Endothelial cell of umbilical vein (primary cell): ENCODE measurements around the gene FURIN. TPM values are rescaled to one million over a fixed set of nuclear protein-coding genes. Genes with fewer than 3 reads are reported as not detected.

ENCODE experiments used
- BruUV-seq: library from RNA; stranded (reverse); fragments of 400-500 nt; replicated peaks from 2 replicates; lab custom pipeline; 2021; lab: Mats Ljungman, UMichigan
- CTCF ChIA-PET: fragments of 300-600, 350-600 bp; sonication (Branson Sonifier 250); formaldehyde crosslinking; loops from one replicate; lab custom pipeline; 2021; ENCODE audit warnings: antibody characterized with exemption, inconsistent platforms; lab: Charles Lee
- POLR2A ChIA-PET: fragments of 300-600, 350-600 bp; sonication (Branson Sonifier 250); formaldehyde crosslinking; loops from one replicate; lab custom pipeline; 2021; ENCODE audit warnings: antibody characterized with exemption, inconsistent platforms; lab: Charles Lee
- DNase-seq: peaks from one replicate; pipeline ENCODE4 v3.0.0-alpha.2; 2011; ENCODE audit warnings: low read depth, low spot score
- FAIRE-seq: peaks from 2 replicates; lab custom pipeline; 2011; peaks lifted over from hg19 to GRCh38; lab: Jason Lieb, UNC
- H2AFZ ChIP-seq: 2 replicates; pipeline ENCODE4 v1.6.0; 2012; ENCODE audit warnings: low read depth, low read length, control low read depth, inconsistent platforms
- H3K27ac ChIP-seq: 2 replicates; pipeline ENCODE4 v1.5.1; 2011; ENCODE audit warnings: low read depth, mild to moderate bottlenecking, control low read depth, low read length, moderate library complexity; ENCODE audit not compliant: insufficient read depth
- H3K27me3 ChIP-seq, 2 experiments: 2 replicates each; pipeline versions ENCODE4 v1.6.0 to v1.6.1; 2011; ENCODE audit warnings: low read length in 2 of 2, mixed read lengths in 1 of 2; ENCODE audit not compliant: control insufficient read depth in 2 of 2, insufficient read depth in 2 of 2
- H3K36me3 ChIP-seq, 2 experiments: 2 replicates in 1 of 2; 3 replicates in 1 of 2; pipeline ENCODE4 v1.5.1; 2011; ENCODE audit warnings: low read length in 2 of 2, mild to moderate bottlenecking in 1 of 2, moderate library complexity in 1 of 2; ENCODE audit not compliant: control insufficient read depth in 2 of 2, insufficient read depth in 2 of 2; ENCODE audit errors: extremely low read depth in 1 of 2
- H3K4me1 ChIP-seq: 3 replicates; pipeline ENCODE4 v1.5.1; 2011; ENCODE audit warnings: mild to moderate bottlenecking, low read length; ENCODE audit not compliant: control insufficient read depth, insufficient read depth; ENCODE audit errors: extremely low read depth
- H3K4me2 ChIP-seq: 2 replicates; pipeline ENCODE4 v1.6.1; 2011; ENCODE audit warnings: low read length, control low read depth, mixed read lengths; ENCODE audit not compliant: insufficient read depth
- H3K4me3 ChIP-seq, 3 experiments: fragments of 200-600 bp in 1 of 3; sonication (generic), shearing (Covaris generic) in 1 of 3; replicated peaks in 1 of 3; 2 replicates each; pipeline ENCODE4 v1.5.1; 2011 to 2016; ENCODE audit warnings: control low read depth in 3 of 3, low read length in 3 of 3, mild to moderate bottlenecking in 2 of 3, inconsistent platforms in 1 of 3, low read depth in 1 of 3, moderate library complexity in 1 of 3; ENCODE audit not compliant: insufficient read depth in 1 of 3
- H3K79me2 ChIP-seq: 2 replicates; pipeline ENCODE4 v1.6.0; 2012; ENCODE audit warnings: low read length, inconsistent platforms; ENCODE audit not compliant: control insufficient read depth, insufficient read depth
- H3K9ac ChIP-seq: replicated peaks from 2 replicates; pipeline ENCODE3; 2011; ENCODE audit warnings: low read length, control low read depth; ENCODE audit not compliant: insufficient read depth; ENCODE audit errors: extremely low read depth
- H3K9me1 ChIP-seq: replicated peaks from 3 replicates; pipeline ENCODE4 v1.6.0; 2011; ENCODE audit warnings: mild to moderate bottlenecking, low read length; ENCODE audit not compliant: control insufficient read depth, insufficient read depth; ENCODE audit errors: extremely low read depth
- H3K9me3 ChIP-seq: replicated peaks from 2 replicates; pipeline ENCODE4 v1.5.1; 2012; ENCODE audit warnings: low read length, inconsistent platforms; ENCODE audit not compliant: control insufficient read depth, insufficient read depth
- H4K20me1 ChIP-seq: replicated peaks from 2 replicates; pipeline ENCODE3; 2011; ENCODE audit warnings: mild to moderate bottlenecking, low read length; ENCODE audit not compliant: control insufficient read depth, insufficient read depth; ENCODE audit errors: extremely low read depth
- CTCF ChIP-seq, 2 donors: IDR thresholded peaks; 1 replicate in 1 of 2; 2 replicates in 1 of 2; pipeline ENCODE4 v1.5.1; 2011; ENCODE audit warnings: low read length in 2 of 2, mild to moderate bottlenecking in 2 of 2, moderate library complexity in 2 of 2, control low read depth in 1 of 2, inconsistent platforms in 1 of 2, low read depth in 1 of 2; ENCODE audit not compliant: insufficient read depth in 1 of 2; ENCODE audit errors: extremely low read depth in 1 of 2
- EZH2 ChIP-seq: IDR thresholded peaks from 2 replicates; pipeline ENCODE4 v1.6.1; 2012; ENCODE audit warnings: borderline replicate concordance, low read depth, mild to moderate bottlenecking, moderate library complexity, low read length, inconsistent platforms; ENCODE audit not compliant: severe bottlenecking
- FOS ChIP-seq: IDR thresholded peaks from 2 replicates; pipeline ENCODE4 v1.6.1; 2011; ENCODE audit warnings: mild to moderate bottlenecking, low read length, moderate library complexity, borderline replicate concordance; ENCODE audit not compliant: insufficient read depth
- GATA2 ChIP-seq: IDR thresholded peaks from 2 replicates; pipeline ENCODE4 v1.7.0; 2011; ENCODE audit warnings: low read depth, mild to moderate bottlenecking, moderate library complexity, mixed read lengths, low read length; ENCODE audit not compliant: insufficient read length, insufficient read depth
- JUN ChIP-seq: IDR thresholded peaks from 2 replicates; pipeline ENCODE4 v1.6.1; 2011; ENCODE audit warnings: borderline replicate concordance, low read depth; ENCODE audit not compliant: insufficient read length, insufficient read depth
- MYC ChIP-seq: IDR thresholded peaks from one replicate; pipeline ENCODE4 v1.6.1; 2011; ENCODE audit warnings: mild to moderate bottlenecking, low read depth, low read length
- POLR2A ChIP-seq: IDR thresholded peaks from 2 replicates; pipeline ENCODE4 v1.6.1; 2012; ENCODE audit warnings: low read depth, mild to moderate bottlenecking, control low read depth, low read length
- POLR2AphosphoS5 ChIP-seq: IDR thresholded peaks from 2 replicates; pipeline ENCODE4 v1.6.1; 2012; ENCODE audit warnings: low read depth, mild to moderate bottlenecking, control low read depth, low read length, moderate library complexity; ENCODE audit not compliant: insufficient read depth
- dilution Hi-C: fragments of 300-500 bp; cut with MboI; formaldehyde crosslinking; loops from one replicate; pipeline ENCODE4 v1.15.0; 2019; ENCODE audit warnings: low sequenced_read_pairs; ENCODE audit not compliant: extremely low pct_ligation_motif_present
- intact Hi-C: fragments of 100-400 bp; cut with micrococcal nuclease; formaldehyde crosslinking; loops from one replicate; pipeline ENCODE4 v1.10.0; 2022
- polyA plus RNA-seq, 4 experiments: library from polyadenylated mRNA; depleted of rRNA in 3 of 4; stranded (reverse) in 3 of 4; unstranded in 1 of 4; fragments of >200 nt; gene quantifications; 2 replicates each; pipeline versions ENCODE4 v1.2.1 to v1.2.3, GENCODE V29; 2011 to 2012; ENCODE audit warnings: missing spikeins in 1 of 4
- total RNA-seq: library from RNA; stranded (reverse); gene quantifications from 2 replicates; pipeline ENCODE4 v1.2.3, GENCODE V29; 2021
- TF ChIP-seq, protein P1 (sequence below): IDR thresholded peaks from 2 replicates; pipeline ENCODE4 v1.6.1; 2011; ENCODE audit not compliant: insufficient read depth, insufficient read length

The FURIN gene
- total and polyA plus RNA-seq, 2 donors (not counting 3 experiments of a cell fraction or from before 2014, with no cell fraction given) = 77.4 to 131 TPM

GRCh38 chr15:90865702-90866101 lies 2.7 kb upstream of the FURIN start:
- Histone ChIP-seq H3K9me3 (no peaks in the 10 kb centered on the region), H3K36me3 (no peaks in the 10 kb centered on the region), H3K9me1 (no peaks in the 10 kb centered on the region), H4K20me1 (no peaks in the 10 kb centered on the region), H3K4me2 (no peak overlapping the region), H3K27ac (no peak overlapping the region), H2AFZ (no peak overlapping the region), H3K4me1 (peaks cover 18% of the 10 kb centered on the region), H3K4me3 (no peak overlapping the region), H3K27me3 (no peaks in the 10 kb centered on the region), H3K79me2 (peaks cover 2% of the 10 kb centered on the region), H3K9ac (no peak overlapping the region)
- no peak for FAIRE-seq
- intact Hi-C loops (no loop called here), dilution Hi-C loops (no loop called here)
- no peak for TF ChIP-seq FOS
- TF ChIP-seq GATA2 = no peak
- TF ChIP-seq JUN = no peak
- TF ChIP-seq MYC = no peak
- no peak for TF ChIP-seq POLR2AphosphoS5
- no peak for TF ChIP-seq EZH2
- no peak for TF ChIP-seq POLR2A
- TF ChIP-seq CTCF (IDR thresholded peaks at IDR 0.05; ENCODE audit: extremely low read depth in 1 of 2, insufficient read depth in 1 of 2, low read depth in 1 of 2, low read length in 2 of 2) = no peak
- TF ChIP-seq, protein P1, sequence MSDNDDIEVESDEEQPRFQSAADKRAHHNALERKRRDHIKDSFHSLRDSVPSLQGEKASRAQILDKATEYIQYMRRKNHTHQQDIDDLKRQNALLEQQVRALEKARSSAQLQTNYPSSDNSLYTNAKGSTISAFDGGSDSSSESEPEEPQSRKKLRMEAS = no peak
- BruUV-seq = no TSS peak
- POLR2A ChIA-PET = no interaction called here
- DNase-seq = no peak
- CTCF ChIA-PET = no interaction called here
